ENCODE measurements around the gene MED27. TPM values are rescaled to one million over a fixed set of nuclear protein-coding genes. Genes with fewer than 3 reads are reported as not detected.

MED27 gene
- total and polyA plus RNA-seq, 12 donors: 8.0 to 20.7 (median 17.1) TPM

GRCh38 chr9:132006677-132007370 is 72.8 kb downstream of the MED27 start:
- Histone ChIP-seq H3K27me3 (no peaks in the 10 kb centered on the region), H3K4me1 (peaks cover 0 to 29% (median 14%) of the 10 kb centered on the region in 9 donors), H3K27ac (no peak overlapping the region), H3K9me3 (no peaks in the 10 kb centered on the region), H3K36me3 (no peaks in the 10 kb centered on the region), H3K4me3 (no peak overlapping the region)
- intact Hi-C loops (cut with DNase I): no loop called here
- no peak for TF ChIP-seq CTCF (IDR thresholded peaks at IDR 0.05)
- peak in 4 of 8 donors; percentile 27 to 63 (median 49) for ATAC-seq
- 71 to 79% methylated on average over 9 of the region's 9 CpGs for WGBS, 2 donors
- no peak for DNase-seq

GRCh38 chr9:132005899-132006298 is 73.8 kb downstream of the MED27 start:
- 79 to 84% methylated on average over 6 of the region's 6 CpGs for WGBS, 2 donors
- Histone ChIP-seq H3K27ac (no peak overlapping the region), H3K4me1 (peaks cover 0 to 29% (median 9%) of the 10 kb centered on the region in 9 donors), H3K36me3 (no peaks in the 10 kb centered on the region), H3K9me3 (no peaks in the 10 kb centered on the region), H3K4me3 (no peak overlapping the region), H3K27me3 (no peaks in the 10 kb centered on the region)
- intact Hi-C loops (cut with DNase I): no loop called here
- ATAC-seq (peak in 4 of 8 donors; percentile 20 to 40 (median 22)), DNase-seq (no peak)
- no peak for TF ChIP-seq CTCF (IDR thresholded peaks at IDR 0.05)

- ATAC-seq (no peak), DNase-seq (no peak)
- no peaks in the 10 kb centered on the region for H3K9me3 ChIP-seq
- no peak overlapping the region for H3K27ac ChIP-seq
- peaks cover 0 to 31% (median 9%) of the 10 kb centered on the region in 9 donors for H3K4me1 ChIP-seq
- intact Hi-C loops (cut with DNase I): no loop called here
- H3K4me3 ChIP-seq: no peak overlapping the region
- WGBS, 2 donors: 94 to 95% methylated on average over 5 of the region's 5 CpGs
- no peaks in the 10 kb centered on the region for H3K27me3 ChIP-seq
- no peak for TF ChIP-seq CTCF (IDR thresholded peaks at IDR 0.05)
- H3K36me3 ChIP-seq: no peaks in the 10 kb centered on the region
These were observed 75.3 kb downstream of the MED27 start for GRCh38 chr9:132004323-132004722.

GRCh38 chr9:132003896-132004295 is 75.8 kb downstream of the MED27 start:
- no peaks in the 10 kb centered on the region for H3K36me3 ChIP-seq
- ATAC-seq: no peak
- no peak for TF ChIP-seq CTCF (IDR thresholded peaks at IDR 0.05)
- WGBS, 2 donors: 82 to 87% methylated on average over 9 of the region's 9 CpGs
- no peaks in the 10 kb centered on the region for H3K27me3 ChIP-seq
- no peak overlapping the region for H3K4me3 ChIP-seq
- peaks cover 0 to 31% (median 9%) of the 10 kb centered on the region in 9 donors for H3K4me1 ChIP-seq
- H3K9me3 ChIP-seq: no peaks in the 10 kb centered on the region
- no peak for DNase-seq
- H3K27ac ChIP-seq: no peak overlapping the region
- intact Hi-C loops (cut with DNase I): no loop called here

Measured in heart right ventricle (tissue), 16 donors.